HepG2 (cell line): Measurements from ENCODE around the gene TRMT10C. TPM values are rescaled to one million over a fixed set of nuclear protein-coding genes. Genes with fewer than 3 reads are reported as not detected.

ENCODE experiments used
- ATAC-seq: fragments of 200-7000 bp; cut with Tn5 transposase; 3 replicates; pipeline ENCODE4 v1.9.1; 2020; ENCODE audit warnings: mild to moderate bottlenecking, moderate library complexity
- BruUV-seq: library from RNA; stranded (reverse); fragments of 400-500 nt; replicated peaks from 2 replicates; lab custom pipeline; 2021; lab: Mats Ljungman, UMichigan
- CTCF ChIA-PET: fragments of 300-600 bp; formaldehyde crosslinking; extraction: SDS; loops from one replicate; lab custom pipeline; 2021; ENCODE audit warnings: low total read pairs, inconsistent platforms, low intra/inter-chr PET ratio; lab: Yijun Ruan, JAX
- POLR2A ChIA-PET: fragments of 350-600 bp; sonication (Branson Sonifier 250); formaldehyde crosslinking; loops from one replicate; lab custom pipeline; 2020; ENCODE audit warnings: antibody characterized with exemption, inconsistent platforms; lab: Yijun Ruan, JAX
- DNase-seq: peaks from one replicate; pipeline ENCODE4 v3.0.0-alpha.2; 2015; ENCODE audit warnings: low spot score
- FAIRE-seq: peaks from 3 replicates; lab custom pipeline; 2011; peaks lifted over from hg19 to GRCh38; lab: Jason Lieb, UNC
- H2AFZ ChIP-seq: one replicate; pipeline ENCODE4 v1.6.1; 2011; ENCODE audit warnings: low read length, inconsistent platforms
- H3K27ac ChIP-seq: fragments of 300-600 bp; 3 replicates; pipeline ENCODE4 v1.8.0; 2011; ENCODE audit warnings: mixed run types, mild to moderate bottlenecking, mixed read lengths, low read length, inconsistent platforms; ENCODE audit not compliant: insufficient read depth; ENCODE audit errors: extremely low read length
- H3K27me3 ChIP-seq, 2 experiments: fragments of 200-600 bp in 1 of 2; 2 replicates in 1 of 2; 3 replicates in 1 of 2; pipeline versions ENCODE4 v1.6.0 to v1.8.0; 2011; ENCODE audit warnings: low read length in 2 of 2, mild to moderate bottlenecking in 2 of 2, moderate library complexity in 2 of 2, inconsistent platforms in 1 of 2; ENCODE audit not compliant: insufficient read depth in 2 of 2, control insufficient read depth in 1 of 2
- H3K36me3 ChIP-seq, 2 experiments: fragments of 200-600 bp in 1 of 2; replicated peaks in 1 of 2; 2 replicates in 1 of 2; 3 replicates in 1 of 2; pipeline versions ENCODE4 v1.5.1 to v1.8.0; 2011; ENCODE audit warnings: low read length in 2 of 2, inconsistent platforms in 1 of 2; ENCODE audit not compliant: insufficient read depth in 2 of 2, control insufficient read depth in 1 of 2
- H3K4me1 ChIP-seq: 2 replicates; pipeline ENCODE4 v1.5.1; 2012; ENCODE audit warnings: low read length, inconsistent platforms; ENCODE audit not compliant: insufficient read depth
- H3K4me2 ChIP-seq: 2 replicates; pipeline ENCODE4 v1.6.0; 2011; ENCODE audit warnings: low read depth, low read length, inconsistent platforms
- H3K4me3 ChIP-seq, 3 experiments: fragments of 200-600 bp in 1 of 3; sonication (generic), shearing (Covaris generic) in 1 of 3; replicated peaks in 1 of 3; 2 replicates each; pipeline ENCODE4 v1.5.1; 2011 to 2016; ENCODE audit warnings: low read length in 3 of 3, inconsistent platforms in 2 of 3, low read depth in 2 of 3, mild to moderate bottlenecking in 2 of 3, control low read depth in 1 of 3, mixed read lengths in 1 of 3; ENCODE audit not compliant: insufficient read depth in 1 of 3
- H3K79me2 ChIP-seq: one replicate; pipeline ENCODE4 v1.6.1; 2011; ENCODE audit warnings: low read length, inconsistent platforms; ENCODE audit not compliant: insufficient read depth
- H3K9ac ChIP-seq: 2 replicates; pipeline ENCODE4 v1.6.0; 2011; ENCODE audit warnings: mild to moderate bottlenecking, low read depth, low read length, inconsistent platforms; ENCODE audit not compliant: insufficient read depth
- H3K9me3 ChIP-seq: 2 replicates; pipeline ENCODE4 v1.5.1; 2012; ENCODE audit warnings: mild to moderate bottlenecking, low read length
- H4K20me1 ChIP-seq: 2 replicates; pipeline ENCODE4 v1.6.0; 2011; ENCODE audit warnings: inconsistent platforms, mild to moderate bottlenecking, low read length, moderate library complexity; ENCODE audit not compliant: insufficient read depth
- GLI4 ChIP-seq: sonication (generic); formaldehyde crosslinking; IDR thresholded peaks from 2 replicates; pipeline ENCODE4 v1.5.1; 2020; ENCODE audit warnings: missing genetic modification reagents, mild to moderate bottlenecking, moderate library complexity, borderline replicate concordance
- HNRNPL ChIP-seq: fragments of 200-400 bp; formaldehyde crosslinking; IDR thresholded peaks from 2 replicates; pipeline ENCODE4 v1.6.1; 2017; ENCODE audit warnings: mild to moderate bottlenecking, low read depth, low read length
- NCOA1 ChIP-seq: sonication (generic); formaldehyde crosslinking; IDR thresholded peaks from 2 replicates; pipeline ENCODE4 v1.9.0; 2021; ENCODE audit warnings: missing genetic modification reagents
- NR2F1 ChIP-seq, 2 experiments: fragments of 450-650 bp in 1 of 2; formaldehyde crosslinking in 1 of 2; IDR thresholded peaks; 2 replicates each; pipeline versions ENCODE4 v1.5.0 to v1.6.1; 2016 to 2020; ENCODE audit warnings: mild to moderate bottlenecking in 1 of 2, missing compliant biosample characterization in 1 of 2, missing genetic modification reagents in 1 of 2, moderate library complexity in 1 of 2
- RAD21 ChIP-seq: fragments of 450-650 bp; formaldehyde crosslinking; IDR thresholded peaks from 2 replicates; pipeline ENCODE4 v1.5.0; 2020; ENCODE audit warnings: mild to moderate bottlenecking
- RBAK ChIP-seq: sonication (generic); formaldehyde crosslinking; IDR thresholded peaks from 2 replicates; pipeline ENCODE4 v1.5.1; 2020; ENCODE audit warnings: mild to moderate bottlenecking, missing genetic modification reagents
- SMAD3 ChIP-seq: sonication (generic); formaldehyde crosslinking; IDR thresholded peaks from 2 replicates; pipeline ENCODE4 v1.4.0; 2020; ENCODE audit warnings: missing genetic modification reagents
- SYNCRIP ChIP-seq: fragments of 200-400 bp; formaldehyde crosslinking; IDR thresholded peaks from 2 replicates; pipeline ENCODE4 v1.6.1; 2018; ENCODE audit warnings: mild to moderate bottlenecking, low read depth, low read length; ENCODE audit not compliant: insufficient read depth
- TEAD2 ChIP-seq: sonication (generic); formaldehyde crosslinking; IDR thresholded peaks from 2 replicates; pipeline ENCODE4 v1.9.0; 2021; ENCODE audit warnings: missing genetic modification reagents
- TRIM22 ChIP-seq: fragments of 450-650 bp; IDR thresholded peaks from 2 replicates; pipeline ENCODE4 v1.6.1; 2017
- ZNF574 ChIP-seq: sonication (generic); formaldehyde crosslinking; IDR thresholded peaks from 2 replicates; pipeline ENCODE4 v1.4.0; 2020; ENCODE audit warnings: missing genetic modification reagents
- ZNF576 ChIP-seq: sonication (generic); formaldehyde crosslinking; IDR thresholded peaks from 2 replicates; pipeline ENCODE4 v1.4.0; 2020; ENCODE audit warnings: mild to moderate bottlenecking, missing genetic modification reagents
- ZNF746 ChIP-seq: sonication (generic); formaldehyde crosslinking; IDR thresholded peaks from 2 replicates; pipeline ENCODE4 v1.8.0; 2022; ENCODE audit warnings: mild to moderate bottlenecking, missing genetic modification reagents
- ZNF792 ChIP-seq: IDR thresholded peaks from 2 replicates; pipeline ENCODE4 v1.6.1; 2016
- ZNF841 ChIP-seq: sonication (generic); formaldehyde crosslinking; IDR thresholded peaks from 2 replicates; pipeline ENCODE4 v1.8.1; 2023; ENCODE audit warnings: missing genetic modification reagents, borderline replicate concordance
- WGBS: methylation state at CpG from one replicate; pipeline ENCODE4 v1.1.6; 2017; ENCODE audit warnings: low lambda C conversion rate; 5-methylcytosine and 5-hydroxymethylcytosine counted together
- in situ Hi-C: cut with HindIII; loops from 2 replicates; pipeline ENCODE4 v1.10.0; 2017; ENCODE audit warnings: low pct_unique_long_range_greater_than_20kb; ENCODE audit not compliant: extremely low pct_ligation_motif_present
- intact Hi-C: fragments of 100-400 bp; cut with micrococcal nuclease; formaldehyde crosslinking; loops from one replicate; pipeline ENCODE4 v1.10.0; 2022; ENCODE audit not compliant: unreplicated experiment
- polyA plus RNA-seq, 8 experiments: library from polyadenylated mRNA; depleted of rRNA in 3 of 8; stranded (reverse) in 7 of 8; unstranded in 1 of 8; fragments of >200 nt; fragmentation: Illumina TruSeq in 4 of 8; extraction: Trizol in 4 of 8; gene quantifications; 2 replicates each; pipeline versions ENCODE4 v1.2.1 to v1.2.3, GENCODE V29; 2011 to 2016; ENCODE audit warnings: low read depth in 4 of 8, missing spikeins in 1 of 8, mixed read lengths in 1 of 8; ENCODE audit not compliant: insufficient read depth in 1 of 8
- total RNA-seq, 5 experiments: library from RNA; depleted of rRNA; stranded (reverse); fragments of >200 nt; fragmentation: Illumina TruSeq; extraction: Trizol; gene quantifications; 2 replicates each; pipeline ENCODE4 v1.2.3, GENCODE V29; 2016; ENCODE audit warnings: low read depth in 1 of 5
- TF ChIP-seq, protein P1 (sequence below): sonication (generic); formaldehyde crosslinking; IDR thresholded peaks from 2 replicates; pipeline ENCODE4 v1.4.0; 2020; ENCODE audit warnings: missing genetic modification reagents, mild to moderate bottlenecking, borderline replicate concordance
- TF ChIP-seq, protein P2 (sequence below): sonication (generic); formaldehyde crosslinking; IDR thresholded peaks from 2 replicates; pipeline ENCODE4 v1.4.0; 2020; ENCODE audit warnings: missing genetic modification reagents

Gene TRMT10C
- total and polyA plus RNA-seq, 2 of the 13 experiments (the other 11 are each of a cell fraction or from before 2014, with no cell fraction given): 10.8 to 39.2 TPM

GRCh38 chr3:101527906-101528305, 33.8 kb upstream of the TRMT10C start:
- Histone ChIP-seq H3K9me3 (no peaks in the 10 kb centered on the region), H4K20me1 (no peaks in the 10 kb centered on the region), H3K36me3 (no peaks in the 10 kb centered on the region), H3K4me1 (no peaks in the 10 kb centered on the region), H3K79me2 (no peaks in the 10 kb centered on the region), H3K27ac (no peak overlapping the region), H3K4me3 (no peak overlapping the region), H3K9ac (no peak overlapping the region), H3K4me2 (no peak overlapping the region), H2AFZ (no peak overlapping the region), H3K27me3 (0 out of 5 replicates have a peak, but pooled peaks cover 0 to 3% of the 10 kb centered on the region in 2 experiments)
- CTCF ChIA-PET: no interaction called here
- FAIRE-seq (no peak), ATAC-seq (no peak), DNase-seq (no peak)
- BruUV-seq: no TSS peak
- WGBS: 0% methylated on average over 1 of the region's 1 CpG
- in situ Hi-C loops: no loop called here
- POLR2A ChIA-PET: no interaction called here
- intact Hi-C loops: no loop called here
- TF ChIP-seq ZNF792: no peak
- no peak for TF ChIP-seq RBAK (CRISPR knock-in tag)
- no peak for TF ChIP-seq RAD21 (CRISPR knock-in tag)
- no peak for TF ChIP-seq TEAD2 (CRISPR knock-in tag)
- no peak for TF ChIP-seq HNRNPL
- TF ChIP-seq ZNF574 (CRISPR knock-in tag): no peak
- no peak for TF ChIP-seq ZNF841 (CRISPR knock-in tag)
- TF ChIP-seq TRIM22: no peak
- TF ChIP-seq SMAD3 (CRISPR knock-in tag): no peak
- TF ChIP-seq, protein P1, sequence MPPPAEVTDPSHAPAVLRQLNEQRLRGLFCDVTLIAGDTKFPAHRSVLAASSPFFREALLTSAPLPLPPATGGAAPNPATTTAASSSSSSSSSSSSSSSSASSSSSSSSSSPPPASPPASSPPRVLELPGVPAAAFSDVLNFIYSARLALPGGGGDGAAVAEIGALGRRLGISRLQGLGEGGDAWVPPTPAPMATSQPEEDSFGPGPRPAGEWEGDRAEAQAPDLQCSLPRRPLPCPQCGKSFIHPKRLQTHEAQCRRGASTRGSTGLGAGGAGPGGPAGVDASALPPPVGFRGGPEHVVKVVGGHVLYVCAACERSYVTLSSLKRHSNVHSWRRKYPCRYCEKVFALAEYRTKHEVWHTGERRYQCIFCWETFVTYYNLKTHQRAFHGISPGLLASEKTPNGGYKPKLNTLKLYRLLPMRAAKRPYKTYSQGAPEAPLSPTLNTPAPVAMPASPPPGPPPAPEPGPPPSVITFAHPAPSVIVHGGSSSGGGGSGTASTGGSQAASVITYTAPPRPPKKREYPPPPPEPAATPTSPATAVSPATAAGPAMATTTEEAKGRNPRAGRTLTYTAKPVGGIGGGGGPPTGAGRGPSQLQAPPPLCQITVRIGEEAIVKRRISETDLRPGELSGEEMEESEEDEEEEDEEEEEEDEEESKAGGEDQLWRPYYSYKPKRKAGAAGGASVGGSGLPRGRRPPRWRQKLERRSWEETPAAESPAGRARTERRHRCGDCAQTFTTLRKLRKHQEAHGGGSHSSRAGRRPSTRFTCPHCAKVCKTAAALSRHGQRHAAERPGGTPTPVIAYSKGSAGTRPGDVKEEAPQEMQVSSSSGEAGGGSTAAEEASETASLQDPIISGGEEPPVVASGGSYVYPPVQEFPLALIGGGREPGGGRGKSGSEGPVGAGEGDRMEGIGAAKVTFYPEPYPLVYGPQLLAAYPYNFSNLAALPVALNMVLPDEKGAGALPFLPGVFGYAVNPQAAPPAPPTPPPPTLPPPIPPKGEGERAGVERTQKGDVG: no peak
- TF ChIP-seq, protein P2, sequence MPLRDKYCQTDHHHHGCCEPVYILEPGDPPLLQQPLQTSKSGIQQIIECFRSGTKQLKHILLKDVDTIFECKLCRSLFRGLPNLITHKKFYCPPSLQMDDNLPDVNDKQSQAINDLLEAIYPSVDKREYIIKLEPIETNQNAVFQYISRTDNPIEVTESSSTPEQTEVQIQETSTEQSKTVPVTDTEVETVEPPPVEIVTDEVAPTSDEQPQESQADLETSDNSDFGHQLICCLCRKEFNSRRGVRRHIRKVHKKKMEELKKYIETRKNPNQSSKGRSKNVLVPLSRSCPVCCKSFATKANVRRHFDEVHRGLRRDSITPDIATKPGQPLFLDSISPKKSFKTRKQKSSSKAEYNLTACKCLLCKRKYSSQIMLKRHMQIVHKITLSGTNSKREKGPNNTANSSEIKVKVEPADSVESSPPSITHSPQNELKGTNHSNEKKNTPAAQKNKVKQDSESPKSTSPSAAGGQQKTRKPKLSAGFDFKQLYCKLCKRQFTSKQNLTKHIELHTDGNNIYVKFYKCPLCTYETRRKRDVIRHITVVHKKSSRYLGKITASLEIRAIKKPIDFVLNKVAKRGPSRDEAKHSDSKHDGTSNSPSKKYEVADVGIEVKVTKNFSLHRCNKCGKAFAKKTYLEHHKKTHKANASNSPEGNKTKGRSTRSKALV (CRISPR knock-in tag): no peak
- no peak for TF ChIP-seq SYNCRIP
- no peak for TF ChIP-seq NR2F1 (CRISPR knock-in tag; IDR thresholded peaks at IDR 0.05)
- no peak for TF ChIP-seq ZNF746
- no peak for TF ChIP-seq ZNF576 (CRISPR knock-in tag)
- TF ChIP-seq NCOA1: no peak
- no peak for TF ChIP-seq GLI4 (CRISPR knock-in tag)
